Thyroid gland (tissue), 4 donors: ENCODE data around the gene PRM2. TPM values are rescaled to one million over a fixed set of nuclear protein-coding genes. Genes with fewer than 3 reads are reported as not detected.
A peak's percentile ranks its signal among the peaks of the same experiment; 100 is the strongest.
"Not testable (repeated sequence)": the region's sequence is repeated elsewhere in the genome, so short reads cannot be mapped to it uniquely, and the experiment has no call there.

Experiments used
- DNase-seq, 2 donors: peaks; one replicate each; pipeline ENCODE4 v3.0.0-alpha.2; 2019
- H3K27ac ChIP-seq, 3 donors: fragments of 200-600 bp; sonication (generic); 1 replicate in 2 of 3; 2 replicates in 1 of 3; pipeline ENCODE4 v1.5.1; 2016 to 2019; ENCODE audit warnings: mild to moderate bottlenecking in 1 of 3, moderate library complexity in 1 of 3
- H3K27me3 ChIP-seq: fragments of 200-600 bp; sonication (generic); one replicate; pipeline ENCODE4 v1.5.1; 2019
- H3K36me3 ChIP-seq, 2 donors: fragments of 200-600 bp; sonication (generic); one replicate each; pipeline ENCODE4 v1.5.1; 2016 to 2019
- H3K4me1 ChIP-seq, 2 donors: fragments of 200-600 bp; sonication (generic); one replicate each; pipeline ENCODE4 v1.5.1; 2017 to 2019
- H3K4me3 ChIP-seq, 3 donors: fragments of 200-600 bp; sonication (generic); replicated peaks in 1 of 3; 1 replicate in 2 of 3; 2 replicates in 1 of 3; pipeline ENCODE4 v1.5.1; 2016; ENCODE audit warnings: mild to moderate bottlenecking in 1 of 3
- H3K9me3 ChIP-seq: fragments of 200-600 bp; sonication (generic); one replicate; pipeline ENCODE4 v1.5.1; 2017
- CTCF ChIP-seq, 6 experiments: fragments of 200-600 bp in 3 of 6; fragments of 450-650 bp in 3 of 6; sonication (generic) in 3 of 6; IDR thresholded peaks; one replicate each; pipeline ENCODE4 v1.5.1; 2016 to 2019; ENCODE audit warnings: antibody characterized with exemption in 6 of 6, mild to moderate bottlenecking in 2 of 6, inconsistent platforms in 1 of 6, moderate library complexity in 1 of 6
- POLR2A ChIP-seq, 2 donors: fragments of 450-650 bp; IDR thresholded peaks; one replicate each; pipeline ENCODE4 v1.6.1; 2017; ENCODE audit warnings: antibody characterized with exemption in 2 of 2, mild to moderate bottlenecking in 2 of 2, moderate library complexity in 1 of 2
- WGBS, 2 donors: methylation state at CpG; one replicate each; pipeline ENCODE4 v1.1.5; 2017; 5-methylcytosine and 5-hydroxymethylcytosine counted together
- intact Hi-C: fragments of 100-400 bp; cut with DNase I; formaldehyde crosslinking; loops from one replicate; pipeline ENCODE4 v1.15.1; 2023
- total RNA-seq, 4 donors: library from RNA; depleted of rRNA; stranded (reverse); fragments of >200 nt; gene quantifications; one replicate each; pipeline ENCODE4 v1.2.3, GENCODE V29; 2016

PRM2 gene
- total RNA-seq, 4 donors from 2014 or later, result 8.2 to 64.4 TPM; not detected in 2

GRCh38 chr16:11295672-11296071, 19.4 kb upstream of the PRM2 start:
- H3K4me1 ChIP-seq, result peaks cover 3 to 25% of the 10 kb centered on the region in 2 donors
- H3K36me3 ChIP-seq, result no peaks in the 10 kb centered on the region
- no peak overlapping the region for H3K4me3 ChIP-seq
- intact Hi-C loops, result no loop called here
- H3K9me3 ChIP-seq, result no peaks in the 10 kb centered on the region
- DNase-seq, result no peak
- H3K27ac ChIP-seq, result no peak overlapping the region
- no peaks in the 10 kb centered on the region for H3K27me3 ChIP-seq
- TF ChIP-seq CTCF (IDR thresholded peaks at IDR 0.05), result no peak
- TF ChIP-seq POLR2A (IDR thresholded peaks at IDR 0.05), result no peak
- WGBS, 2 donors, result 94 to 95% methylated on average over 4 of the region's 4 CpGs

DNA sequence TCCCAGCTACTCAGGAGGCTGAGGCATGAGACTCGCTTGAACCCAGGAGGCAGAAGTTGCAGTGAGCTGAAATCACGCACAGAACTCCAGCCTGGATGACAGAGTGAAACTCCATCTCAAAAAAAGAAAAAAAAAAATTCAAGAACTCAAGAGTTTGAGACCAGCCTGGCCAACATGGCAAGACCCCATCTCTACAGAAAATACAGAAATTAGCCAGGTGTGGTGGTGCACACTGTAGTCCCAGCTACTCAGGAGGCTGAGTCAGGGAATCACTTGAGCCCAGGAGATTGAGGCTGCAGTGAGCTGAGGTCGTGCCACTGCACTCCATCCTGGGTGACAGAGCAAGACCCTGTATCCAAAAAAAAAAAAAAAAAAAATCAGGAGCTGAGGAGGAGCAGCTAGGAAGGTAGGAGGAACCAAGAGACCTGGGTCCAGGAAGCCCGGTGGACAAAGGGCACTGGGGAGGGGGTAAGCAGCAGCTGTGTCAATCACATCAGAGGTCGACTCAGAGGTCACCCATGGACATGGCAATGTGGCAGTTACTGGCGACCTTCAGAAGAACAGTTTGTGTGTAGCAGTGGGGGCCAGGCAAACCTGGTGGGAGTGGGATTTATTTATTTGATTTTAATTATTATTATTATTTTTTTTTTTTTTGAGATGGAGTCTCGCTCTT, 15.9 kb upstream of the PRM2 start:
- no peaks in the 10 kb centered on the region for H3K36me3 ChIP-seq
- no peak for DNase-seq
- peaks cover 3 to 22% of the 10 kb centered on the region in 2 donors for H3K4me1 ChIP-seq
- H3K4me3 ChIP-seq, result no peak overlapping the region
- intact Hi-C loops, result no loop called here
- WGBS, 2 donors, result 83 to 92% methylated on average over 7 of the region's 7 CpGs
- no peak overlapping the region for H3K27ac ChIP-seq
- TF ChIP-seq CTCF (IDR thresholded peaks at IDR 0.05) (no peak), POLR2A (IDR thresholded peaks at IDR 0.05) (no peak)
- no peaks in the 10 kb centered on the region for H3K27me3 ChIP-seq
- no peaks in the 10 kb centered on the region for H3K9me3 ChIP-seq

DNA sequence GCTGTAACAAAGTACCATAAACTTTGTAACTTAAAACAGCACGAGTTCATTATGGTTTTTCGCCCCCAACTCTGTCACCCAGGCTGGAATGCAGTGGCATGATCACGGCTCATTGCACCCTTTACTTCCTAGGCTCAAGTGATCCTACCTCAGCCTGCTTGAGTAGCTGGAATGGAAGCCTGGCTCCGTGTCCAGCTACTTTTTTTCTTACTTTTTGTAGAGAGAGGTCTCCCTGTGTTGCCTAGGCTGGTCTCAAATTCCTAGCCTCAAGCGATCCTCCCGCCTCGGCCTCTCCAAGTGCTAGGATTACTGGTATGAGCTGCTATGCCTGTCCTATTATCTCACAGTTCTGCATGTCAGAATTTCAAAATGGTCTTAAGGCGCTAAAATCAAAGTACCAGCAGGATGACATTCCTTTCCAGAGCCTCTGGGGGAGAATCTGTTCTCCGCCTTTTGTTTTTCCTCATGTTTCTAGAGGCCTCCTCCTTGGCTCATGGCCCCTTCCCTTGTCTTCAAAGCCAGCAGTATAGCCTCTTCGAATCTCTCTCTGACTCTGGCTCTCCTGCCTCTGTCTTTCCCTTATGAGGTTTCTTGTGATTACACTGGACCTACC, 14.9 kb upstream of the PRM2 start:
- no peaks in the 10 kb centered on the region for H3K36me3 ChIP-seq
- H3K9me3 ChIP-seq, result no peaks in the 10 kb centered on the region
- H3K4me1 ChIP-seq, result peaks cover 0 to 18% of the 10 kb centered on the region in 2 donors
- WGBS, 2 donors, result 48 to 53% methylated on average over 10 of the region's 10 CpGs
- TF ChIP-seq POLR2A (IDR thresholded peaks at IDR 0.05), result no peak
- TF ChIP-seq CTCF (IDR thresholded peaks at IDR 0.05), result no peak
- no peak overlapping the region for H3K4me3 ChIP-seq
- peak overlapping the region; percentile 17 to 57 (median 44) for H3K27ac ChIP-seq
- no peaks in the 10 kb centered on the region for H3K27me3 ChIP-seq
- DNase-seq, result peak; percentile 62 to 66
- intact Hi-C loops, result no loop called here

DNA sequence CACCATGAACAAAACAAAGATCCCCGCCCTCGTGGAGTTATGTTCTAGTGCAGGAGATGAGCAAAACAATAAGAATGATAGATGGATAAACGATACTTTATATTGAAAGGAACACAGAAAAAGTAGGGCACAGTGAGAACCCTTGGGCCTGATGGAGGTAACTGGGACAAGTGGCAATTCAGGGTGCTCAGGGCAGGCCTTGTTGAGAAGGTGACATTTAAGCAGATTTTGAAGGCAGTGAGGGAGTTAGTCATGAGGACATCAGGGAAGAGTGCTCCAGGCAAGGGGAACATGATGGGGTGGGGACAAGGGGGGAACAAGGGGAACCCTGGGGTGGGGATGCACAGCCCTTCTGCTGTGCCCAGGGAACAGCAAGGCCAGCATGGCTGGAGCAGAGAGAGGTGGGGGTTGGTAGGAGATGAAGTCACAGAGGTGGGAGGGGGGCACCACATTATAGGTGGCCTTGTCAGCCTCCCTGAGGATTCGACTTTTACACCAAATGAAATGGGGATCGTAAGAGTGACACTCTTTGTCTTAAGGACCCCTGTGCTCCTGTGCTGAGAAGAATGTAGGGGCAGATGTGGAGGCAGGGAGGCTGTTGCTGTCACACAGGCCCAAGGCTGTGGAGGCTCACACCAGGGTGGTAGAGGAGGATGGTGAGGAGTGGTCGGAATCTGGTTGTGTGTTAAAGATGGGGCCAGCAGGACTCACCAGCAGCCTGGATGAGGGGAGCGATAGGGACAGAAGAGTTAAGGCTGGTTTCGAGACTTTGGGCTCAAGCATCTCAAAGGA, 14.0 kb upstream of the PRM2 start:
- TF ChIP-seq POLR2A (IDR thresholded peaks at IDR 0.05) (no peak), CTCF (IDR thresholded peaks at IDR 0.05) (no peak)
- WGBS, 2 donors, result 86 to 89% methylated on average over 8 of the region's 8 CpGs
- Histone ChIP-seq H3K27me3 (no peaks in the 10 kb centered on the region), H3K4me3 (no peak overlapping the region), H3K27ac (peak overlapping the region in 2 of 3 donors; percentile 24 to 57), H3K9me3 (no peaks in the 10 kb centered on the region), H3K4me1 (peaks cover 0 to 18% of the 10 kb centered on the region in 2 donors), H3K36me3 (no peaks in the 10 kb centered on the region)
- DNase-seq, result peak; percentile 32 to 55
- intact Hi-C loops, result no loop called here

DNA sequence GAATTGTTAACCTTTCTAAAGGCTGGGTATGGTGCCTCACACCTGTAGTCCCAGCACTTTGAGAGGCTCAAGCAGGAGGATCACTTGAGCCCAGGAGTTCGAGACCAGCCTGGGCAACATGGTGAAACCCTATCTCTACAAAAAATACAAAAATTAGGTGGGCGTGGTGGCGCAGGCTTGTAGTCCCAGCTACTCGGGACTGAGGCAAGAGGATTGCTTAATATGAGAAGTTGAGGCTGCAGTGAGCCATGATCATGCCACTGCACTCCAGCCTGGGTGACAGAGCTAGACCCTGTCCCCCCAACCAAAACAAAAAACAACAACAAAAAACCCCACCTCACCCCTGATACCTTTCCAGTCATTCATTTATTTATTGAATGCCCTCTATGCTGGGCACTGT, 13.4 kb upstream of the PRM2 start:
- H3K27ac ChIP-seq, H3K36me3 ChIP-seq, H3K9me3 ChIP-seq, DNase-seq, intact Hi-C loops, H3K4me3 ChIP-seq, H3K27me3 ChIP-seq: not testable (repeated sequence)
- WGBS, 2 donors, result 93 to 97% methylated on average over 4 of the region's 4 CpGs
- H3K4me1 ChIP-seq, result peaks cover 0 to 18% of the 10 kb centered on the region in 2 donors
